H1 (cell line): ENCODE results near the gene SNX33. TPM values are rescaled to one million over a fixed set of nuclear protein-coding genes. Genes with fewer than 3 reads are reported as not detected.
"Not testable (repeated sequence)": the region's sequence is repeated elsewhere in the genome, so short reads cannot be mapped to it uniquely, and the experiment has no call there.

Experiments
- CTCF ChIA-PET: fragments of 300-600 bp; sonication (Branson Sonifier 250); formaldehyde crosslinking; loops from one replicate; lab custom pipeline; 2021; ENCODE audit not compliant: partially characterized antibody; lab: Charles Lee
- POLR2A ChIA-PET: fragments of 300-600 bp; sonication (Branson Sonifier 250); formaldehyde crosslinking; loops from one replicate; lab custom pipeline; 2021; ENCODE audit warnings: inconsistent platforms; ENCODE audit not compliant: partially characterized antibody; lab: Charles Lee
- DNase-seq, 2 experiments: peaks; one replicate each; pipeline versions ENCODE4 v3.0.0 to v3.0.0-alpha.2; 2010 to 2022; ENCODE audit warnings: low spot score in 2 of 2, low read depth in 1 of 2, mixed read lengths in 1 of 2
- FAIRE-seq: peaks from 2 replicates; lab custom pipeline; 2011; peaks lifted over from hg19 to GRCh38; lab: Jason Lieb, UNC
- H2AFZ ChIP-seq: 2 replicates; pipeline ENCODE4 v1.8.1; 2012; ENCODE audit warnings: low read length, inconsistent platforms
- H2AK5ac ChIP-seq: 2 replicates; pipeline ENCODE4 v1.6.1; 2013; ENCODE audit warnings: low read depth, low read length
- H2BK120ac ChIP-seq: replicated peaks from 2 replicates; pipeline ENCODE3; 2013; ENCODE audit warnings: low read depth, low read length, inconsistent platforms
- H2BK12ac ChIP-seq: 2 replicates; pipeline ENCODE4 v1.6.1; 2013; ENCODE audit warnings: low read depth, low read length
- H2BK15ac ChIP-seq: 2 replicates; pipeline ENCODE4 v1.6.1; 2013; ENCODE audit warnings: low read length
- H2BK20ac ChIP-seq: 2 replicates; pipeline ENCODE4 v1.6.1; 2013; ENCODE audit warnings: low read length
- H2BK5ac ChIP-seq: 2 replicates; pipeline ENCODE4 v1.6.1; 2013; ENCODE audit warnings: low read depth, low read length
- H3K14ac ChIP-seq: 2 replicates; pipeline ENCODE4 v1.6.1; 2013; ENCODE audit warnings: inconsistent platforms; ENCODE audit not compliant: insufficient read length
- H3K18ac ChIP-seq: 2 replicates; pipeline ENCODE4 v1.6.1; 2013; ENCODE audit warnings: low read length; ENCODE audit errors: extremely low read depth
- H3K23ac ChIP-seq: 2 replicates; pipeline ENCODE4 v1.6.1; 2013; ENCODE audit warnings: inconsistent platforms; ENCODE audit not compliant: insufficient read length
- H3K23me2 ChIP-seq: 2 replicates; pipeline ENCODE4 v1.6.1; 2013; ENCODE audit warnings: low read depth, low read length
- H3K27ac ChIP-seq: 2 replicates; pipeline ENCODE4 v1.6.1; 2011; ENCODE audit warnings: low read depth, low read length, inconsistent platforms
- H3K27me3 ChIP-seq, 4 experiments: replicated peaks in 1 of 4; 1 replicate in 1 of 4; 2 replicates in 3 of 4; pipeline versions ENCODE4 v1.6.1 to v1.8.1; 2011 to 2013; ENCODE audit warnings: low read length in 3 of 4, mild to moderate bottlenecking in 3 of 4, inconsistent platforms in 2 of 4, mixed read lengths in 2 of 4, moderate library complexity in 1 of 4; ENCODE audit not compliant: control insufficient read depth in 3 of 4, insufficient read depth in 3 of 4; ENCODE audit errors: extremely low read depth in 1 of 4
- H3K36me3 ChIP-seq, 4 experiments: 2 replicates each; pipeline versions ENCODE4 v1.6.1 to v1.8.1; 2011 to 2013; ENCODE audit warnings: mild to moderate bottlenecking in 4 of 4, low read length in 3 of 4, moderate library complexity in 2 of 4, control low read depth in 1 of 4, inconsistent platforms in 1 of 4; ENCODE audit not compliant: insufficient read depth in 4 of 4, control insufficient read depth in 2 of 4
- H3K4ac ChIP-seq: replicated peaks from 2 replicates; pipeline ENCODE3; 2013; ENCODE audit warnings: low read length, low read depth, mixed read lengths, inconsistent platforms; ENCODE audit not compliant: insufficient read length
- H3K4me1 ChIP-seq, 4 experiments: replicated peaks in 1 of 4; 1 replicate in 1 of 4; 2 replicates in 3 of 4; pipeline versions ENCODE4 v1.6.1 to v1.8.1; 2011 to 2013; ENCODE audit warnings: low read length in 3 of 4, inconsistent platforms in 2 of 4, mixed read lengths in 1 of 4; ENCODE audit not compliant: insufficient read depth in 4 of 4, control insufficient read depth in 3 of 4
- H3K4me2 ChIP-seq, 2 experiments: 2 replicates each; pipeline versions ENCODE4 v1.6.1 to v1.8.1; 2011 to 2013; ENCODE audit warnings: low read depth in 2 of 2, low read length in 2 of 2, control low read depth in 1 of 2, inconsistent platforms in 1 of 2, mild to moderate bottlenecking in 1 of 2; ENCODE audit not compliant: insufficient read depth in 1 of 2
- H3K4me3 ChIP-seq, 4 experiments: fragments of 200-600, 300-600 bp in 1 of 4; sonication (generic), shearing (Covaris generic), sonication (Bioruptor Twin) in 1 of 4; 2 replicates each; pipeline versions ENCODE4 v1.5.1 to v1.8.1; 2011 to 2016; ENCODE audit warnings: low read length in 4 of 4, low read depth in 3 of 4, control low read depth in 2 of 4, inconsistent platforms in 2 of 4, mild to moderate bottlenecking in 2 of 4, mixed read lengths in 1 of 4, moderate library complexity in 1 of 4; ENCODE audit not compliant: insufficient read depth in 2 of 4; ENCODE audit errors: extremely low read depth in 1 of 4
- H3K56ac ChIP-seq: replicated peaks from 2 replicates; pipeline ENCODE3; 2013; ENCODE audit warnings: low read depth, mild to moderate bottlenecking, mixed read lengths, low read length, inconsistent platforms; ENCODE audit not compliant: insufficient read length
- H3K79me1 ChIP-seq: 2 replicates; pipeline ENCODE4 v1.6.1; 2013; ENCODE audit warnings: low read depth, low read length, control low read depth
- H3K79me2 ChIP-seq, 2 experiments: 2 replicates each; pipeline versions ENCODE4 v1.6.1 to v1.8.1; 2012 to 2013; ENCODE audit warnings: low read length in 2 of 2, mild to moderate bottlenecking in 2 of 2, inconsistent platforms in 1 of 2; ENCODE audit not compliant: insufficient read depth in 2 of 2, control insufficient read depth in 1 of 2
- H3K9ac ChIP-seq, 4 experiments: replicated peaks in 1 of 4; 1 replicate in 1 of 4; 2 replicates in 3 of 4; pipeline versions ENCODE4 v1.6.1 to v1.8.1; 2011 to 2013; ENCODE audit warnings: low read depth in 3 of 4, low read length in 3 of 4, control low read depth in 2 of 4, mild to moderate bottlenecking in 2 of 4, moderate library complexity in 2 of 4, inconsistent platforms in 1 of 4; ENCODE audit errors: extremely low read depth in 1 of 4
- H3K9me3 ChIP-seq, 2 experiments: 2 replicates each; pipeline versions ENCODE4 v1.6.1 to v1.8.1; 2012 to 2013; ENCODE audit warnings: mild to moderate bottlenecking in 2 of 2, moderate library complexity in 2 of 2, control low read depth in 1 of 2, inconsistent platforms in 1 of 2, low read depth in 1 of 2, low read length in 1 of 2, mixed read lengths in 1 of 2; ENCODE audit not compliant: insufficient read depth in 2 of 2
- H4K20me1 ChIP-seq, 2 experiments: replicated peaks in 1 of 2; 2 replicates each; pipeline versions ENCODE3 to v1.8.1; 2011 to 2013; ENCODE audit warnings: inconsistent platforms in 2 of 2, low read length in 2 of 2, mild to moderate bottlenecking in 1 of 2; ENCODE audit not compliant: insufficient read depth in 2 of 2, control insufficient read depth in 1 of 2
- H4K5ac ChIP-seq: 2 replicates; pipeline ENCODE4 v1.6.1; 2013; ENCODE audit warnings: low read length, low read depth, mixed read lengths, inconsistent platforms; ENCODE audit not compliant: insufficient read length
- H4K8ac ChIP-seq: 2 replicates; pipeline ENCODE4 v1.8.0; 2013; ENCODE audit warnings: mild to moderate bottlenecking, moderate library complexity, low read length, inconsistent platforms; ENCODE audit not compliant: insufficient read depth; ENCODE audit errors: extremely low read depth
- H4K91ac ChIP-seq: replicated peaks from 2 replicates; pipeline ENCODE3; 2013; ENCODE audit warnings: low read length, mixed read lengths, inconsistent platforms; ENCODE audit not compliant: insufficient read length
- WGBS, 2 experiments: shearing (Covaris generic) in 1 of 2; methylation state at CpG; one replicate each; pipeline versions ENCODE4 v1.1.6 to v1.1.7; 2013 to 2015; ENCODE audit warnings: low lambda C conversion rate in 2 of 2, mixed read lengths in 2 of 2, inconsistent platforms in 1 of 2, low coverage in 1 of 2, missing lambda C conversion rate in 1 of 2; ENCODE audit not compliant: insufficient replicate concordance in 2 of 2, insufficient coverage in 1 of 2, insufficient read length in 1 of 2; ENCODE audit errors: extremely low coverage in 1 of 2, missing lambda C conversion rate in 1 of 2; 5-methylcytosine and 5-hydroxymethylcytosine counted together
- polyA plus RNA-seq, 7 experiments: library from polyadenylated mRNA; depleted of rRNA in 3 of 7; stranded (reverse) in 5 of 7; unstranded in 2 of 7; fragments of >200 nt in 5 of 7; fragments of 200-250 nt in 2 of 7; gene quantifications; 1 replicate in 5 of 7; 2 replicates in 1 of 7; 4 replicates in 1 of 7; pipeline versions ENCODE4 v1.2.1 to v1.2.3, GENCODE V29; 2011 to 2013; ENCODE audit warnings: missing spikeins in 2 of 7, mixed read lengths in 2 of 7
- total RNA-seq: library from RNA; stranded (reverse); fragmentation: NEBNext Ultra II Directional; extraction: Animal tissue kit (Norgen Biotek cat#: 25700); gene quantifications from 2 replicates; pipeline ENCODE4 v1.2.1, GENCODE V29; 2021

The SNX33 gene
- total and polyA plus RNA-seq, 2 of the 8 experiments (the other 6 are each of a cell fraction or from before 2014, with no cell fraction given), result 14.3 to 22.9 TPM

DNA sequence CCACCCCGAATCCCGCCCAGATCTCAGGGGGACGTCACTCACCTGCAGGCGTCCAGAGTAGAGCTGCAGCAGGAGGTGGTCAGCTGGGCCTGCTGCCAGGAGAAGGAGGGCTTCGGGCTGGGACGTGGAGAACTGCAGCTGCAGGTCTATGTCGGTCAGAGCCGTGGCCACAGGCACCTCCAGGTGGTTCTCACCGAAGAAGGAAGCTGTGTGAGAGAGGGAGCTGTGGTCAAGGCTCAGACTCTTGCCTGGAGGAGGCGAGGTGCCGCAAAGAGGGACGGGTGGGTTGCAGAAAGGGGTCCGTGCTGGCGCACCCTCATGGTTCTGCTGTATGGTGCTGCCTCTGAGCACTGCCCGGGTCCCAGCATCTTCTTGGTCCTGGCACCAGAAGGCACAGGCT is 45.3 kb downstream of the SNX33 start:
- H3K4me2 ChIP-seq, result not testable (repeated sequence)

More for the DNA sequence above, 45.3 kb downstream of the SNX33 start:
- H3K79me1 ChIP-seq, H4K8ac ChIP-seq, H3K27ac ChIP-seq, H3K23me2 ChIP-seq, H4K20me1 ChIP-seq, H2AK5ac ChIP-seq, H3K79me2 ChIP-seq, H4K5ac ChIP-seq, H3K4me3 ChIP-seq, H2BK20ac ChIP-seq, H2BK120ac ChIP-seq, H3K14ac ChIP-seq, H2AFZ ChIP-seq, H4K91ac ChIP-seq, H3K36me3 ChIP-seq, H3K56ac ChIP-seq, H3K9me3 ChIP-seq, H3K4ac ChIP-seq, FAIRE-seq, H3K23ac ChIP-seq, H2BK5ac ChIP-seq, H2BK12ac ChIP-seq, H3K18ac ChIP-seq, H3K27me3 ChIP-seq, H2BK15ac ChIP-seq, H3K9ac ChIP-seq, DNase-seq: not testable (repeated sequence)
- CTCF ChIA-PET, result interaction anchor here (1.2 to 4.0 kb wide), 4 partner anchors 8 to 325 kb away, joined by 4 to 24 read pairs (median 5); partner anchors contain the start of gene MAN2C1
- 95% methylated on average over 9 of the region's 15 CpGs; no CpG with 5 or more reads in 1 of the 2 experiments for WGBS, 2 experiments
- peaks cover 8 to 22% (median 13%) of the 10 kb centered on the region in 4 experiments for H3K4me1 ChIP-seq
- POLR2A ChIA-PET, result interaction anchor here (1.5 kb wide), 1 partner anchor 35 kb away, joined by 3 read pairs; no protein-coding TSS in a partner anchor
